Measurements from ENCODE around the gene CALML6. TPM values are rescaled to one million over a fixed set of nuclear protein-coding genes. Genes with fewer than 3 reads are reported as not detected.

CALML6 gene
- total and polyA plus RNA-seq, 2 of the 8 experiments (the other 6 are each of a cell fraction or from before 2014, with no cell fraction given), result 0.54 to 1.3 TPM

- peaks cover 31 to 45% of the 10 kb centered on the region in 2 experiments for H4K20me1 ChIP-seq (replicated peaks in 1 of 2; ENCODE audit: control insufficient read depth in 1 of 2, insufficient read depth in 2 of 2, low read length in 2 of 2)
- no peak for DNase-seq (ENCODE audit: low read depth in 1 of 2, low spot score in 2 of 2)
- no peak overlapping the region for H3K27ac ChIP-seq (ENCODE audit: low read depth, low read length)
These were observed 35.1 kb upstream of the CALML6 start for GRCh38 chr1:1879942-1880341.

More at GRCh38 chr1:1879942-1880341, 35.1 kb upstream of the CALML6 start:
- Histone ChIP-seq H2BK5ac (ENCODE audit: low read depth, low read length) (no peak overlapping the region), H2AK5ac (ENCODE audit: low read depth, low read length) (no peak overlapping the region), H3K9me3 (ENCODE audit: insufficient read depth in 2 of 2, low read depth in 1 of 2, low read length in 1 of 2) (peaks cover 0 to 3% of the 10 kb centered on the region in 2 experiments; a peak in 1 of 4 replicates), H3K27me3 (replicated peaks in 1 of 4; ENCODE audit: control insufficient read depth in 3 of 4, extremely low read depth in 1 of 4, insufficient read depth in 3 of 4, low read length in 3 of 4) (no peaks in the 10 kb centered on the region), H3K9ac (replicated peaks in 1 of 4; ENCODE audit: extremely low read depth in 1 of 4, low read depth in 3 of 4, low read length in 3 of 4) (no peak overlapping the region), H4K5ac (ENCODE audit: insufficient read length, low read depth, low read length) (no peak overlapping the region), H3K23ac (ENCODE audit: insufficient read length) (no peak overlapping the region), H2AFZ (ENCODE audit: low read length) (no peak overlapping the region), H2BK15ac (ENCODE audit: low read length) (no peak overlapping the region), H3K36me3 (ENCODE audit: control insufficient read depth in 2 of 4, insufficient read depth in 4 of 4, low read length in 3 of 4) (peaks cover 5 to 18% (median 14%) of the 10 kb centered on the region in 4 experiments; a peak in 6 of 8 replicates), H3K18ac (ENCODE audit: extremely low read depth, low read length) (no peak overlapping the region), H2BK20ac (ENCODE audit: low read length) (no peak overlapping the region), H3K4me1 (replicated peaks in 1 of 4; ENCODE audit: control insufficient read depth in 3 of 4, insufficient read depth in 4 of 4, low read length in 3 of 4) (peaks cover 0 to 9% (median 5%) of the 10 kb centered on the region in 4 experiments; a peak in 3 of 7 replicates), H3K79me2 (ENCODE audit: control insufficient read depth in 1 of 2, insufficient read depth in 2 of 2, low read length in 2 of 2) (peaks cover 67 to 99% of the 10 kb centered on the region in 2 experiments), H3K4ac (replicated peaks; ENCODE audit: insufficient read length, low read depth, low read length) (no peak overlapping the region), H3K79me1 (ENCODE audit: low read depth, low read length) (peaks cover 16% of the 10 kb centered on the region), H3K23me2 (ENCODE audit: low read depth, low read length) (no peaks in the 10 kb centered on the region), H2BK12ac (ENCODE audit: low read depth, low read length) (no peak overlapping the region), H3K14ac (ENCODE audit: insufficient read length) (no peak overlapping the region), H3K4me2 (ENCODE audit: insufficient read depth in 1 of 2, low read depth in 2 of 2, low read length in 2 of 2) (no peak overlapping the region; a peak in 1 of 4 replicates), H2BK120ac (replicated peaks; ENCODE audit: low read depth, low read length) (no peak overlapping the region), H4K8ac (ENCODE audit: extremely low read depth, insufficient read depth, low read length) (no peak overlapping the region), H4K91ac (replicated peaks; ENCODE audit: insufficient read length, low read length) (no peak overlapping the region), H3K4me3 (ENCODE audit: extremely low read depth in 1 of 4, insufficient read depth in 2 of 4, low read depth in 3 of 4, low read length in 4 of 4) (no peak overlapping the region), H3K56ac (replicated peaks; ENCODE audit: insufficient read length, low read depth, low read length) (no peak overlapping the region)
- no peak for TF ChIP-seq POU5F1 (IDR thresholded peaks at IDR 0.05; ENCODE audit: low read depth, low read length)
- TF ChIP-seq SP1 (IDR thresholded peaks at IDR 0.05; ENCODE audit: low read depth, low read length), result no peak
- no peak for TF ChIP-seq TAF1 (IDR thresholded peaks at IDR 0.05; ENCODE audit: low read depth, low read length)
- no peak for TF ChIP-seq NRF1 (IDR thresholded peaks at IDR 0.05; ENCODE audit: low read depth, low read length)
- TF ChIP-seq CTBP2 (IDR thresholded peaks at IDR 0.05; ENCODE audit: borderline replicate concordance, insufficient read depth, insufficient read length, low read length), result no peak
- no peak for TF ChIP-seq E2F6 (IDR thresholded peaks at IDR 0.05)
- no peak for TF ChIP-seq TBP (IDR thresholded peaks at IDR 0.05; ENCODE audit: low read depth, low read length)
- TF ChIP-seq CHD1 (IDR thresholded peaks at IDR 0.05; ENCODE audit: low read depth, low read length), result no peak
- no peak for TF ChIP-seq YY1 (IDR thresholded peaks at IDR 0.05; ENCODE audit: low read depth, low read length)
- no peak for TF ChIP-seq TCF12 (IDR thresholded peaks at IDR 0.05; ENCODE audit: low read depth, low read length)
- TF ChIP-seq ASH2L (IDR thresholded peaks at IDR 0.05; ENCODE audit: low read length), result no peak
- TF ChIP-seq JUN (IDR thresholded peaks at IDR 0.05; ENCODE audit: low read depth, low read length), result no peak
- no peak for TF ChIP-seq BACH1 (IDR thresholded peaks at IDR 0.05; ENCODE audit: low read length)
- no peak for TF ChIP-seq CHD2 (IDR thresholded peaks at IDR 0.05; ENCODE audit: low read length)
- no peak for TF ChIP-seq CBX5 (IDR thresholded peaks at IDR 0.05; ENCODE audit: low read depth, low read length)
- POLR2A ChIA-PET (ENCODE audit: partially characterized antibody), result interaction anchor here (0.6 to 5.1 kb wide), 10 partner anchors 9 to 71 kb away, joined by 3 to 33 read pairs (median 3); no protein-coding TSS in a partner anchor
- 96% methylated on average over 5 of the region's 5 CpGs; no CpG with 5 or more reads in 1 of the 2 experiments for WGBS, 2 experiments (ENCODE audit: extremely low coverage in 1 of 2, insufficient coverage in 1 of 2, insufficient read length in 1 of 2, insufficient replicate concordance in 2 of 2, low coverage in 1 of 2, low lambda C conversion rate in 2 of 2, missing lambda C conversion rate in 1 of 2)
- no peak for FAIRE-seq
- CTCF ChIA-PET (ENCODE audit: partially characterized antibody), result interaction anchor here (4.6 kb wide), 1 partner anchor 9 kb away, joined by 26 read pairs; no protein-coding TSS in a partner anchor
